T-helper 17 cell (primary cell): ENCODE results near the gene TMEM109. TPM values are rescaled to one million over a fixed set of nuclear protein-coding genes. Genes with fewer than 3 reads are reported as not detected.
A peak's percentile ranks its signal among the peaks of the same experiment; 100 is the strongest.
"Not testable (repeated sequence)": the region's sequence is repeated elsewhere in the genome, so short reads cannot be mapped to it uniquely, and the experiment has no call there.

Experiments used
- ATAC-seq: fragments of 150-1000 bp; cut with Tn5 transposase; 2 replicates; pipeline ENCODE4 v1.10.0; 2021; ENCODE audit warnings: mild to moderate bottlenecking, moderate library complexity
- DNase-seq, 3 donors: peaks; one replicate each; pipeline versions ENCODE4 v3.0.0 to v3.0.0-alpha.2; 2020 to 2021
- H3K9me3 ChIP-seq: one replicate; pipeline ENCODE4 v1.7.0; 2013; ENCODE audit warnings: low read length, mild to moderate bottlenecking; ENCODE audit not compliant: control insufficient read depth, poor library complexity, severe bottlenecking
- H3K27ac Mint-ChIP-seq: one replicate; pipeline ENCODE4 v1.8.0; 2022; ENCODE audit warnings: mild to moderate bottlenecking, moderate library complexity, mixed read lengths
- H3K27me3 Mint-ChIP-seq: one replicate; pipeline ENCODE4 v1.8.0; 2022; ENCODE audit warnings: mixed read lengths
- H3K36me3 Mint-ChIP-seq: one replicate; pipeline ENCODE4 v1.8.0; 2022; ENCODE audit warnings: low read depth, mixed read lengths
- H3K4me1 Mint-ChIP-seq: one replicate; pipeline ENCODE4 v1.8.0; 2022; ENCODE audit warnings: mild to moderate bottlenecking, mixed read lengths
- H3K4me3 Mint-ChIP-seq: one replicate; pipeline ENCODE4 v1.8.0; 2022; ENCODE audit warnings: mild to moderate bottlenecking, moderate library complexity, mixed read lengths
- total RNA-seq, 4 donors: library from RNA in 2 of 4; stranded (reverse) in 2 of 4; gene quantifications; one replicate each; pipeline ENCODE4 v1.2.3 and lab custom pipeline; 2022 to 2026

TMEM109 gene
- total RNA-seq, 2 donors from 2014 or later = 42.8 to 52.7 TPM

DNA sequence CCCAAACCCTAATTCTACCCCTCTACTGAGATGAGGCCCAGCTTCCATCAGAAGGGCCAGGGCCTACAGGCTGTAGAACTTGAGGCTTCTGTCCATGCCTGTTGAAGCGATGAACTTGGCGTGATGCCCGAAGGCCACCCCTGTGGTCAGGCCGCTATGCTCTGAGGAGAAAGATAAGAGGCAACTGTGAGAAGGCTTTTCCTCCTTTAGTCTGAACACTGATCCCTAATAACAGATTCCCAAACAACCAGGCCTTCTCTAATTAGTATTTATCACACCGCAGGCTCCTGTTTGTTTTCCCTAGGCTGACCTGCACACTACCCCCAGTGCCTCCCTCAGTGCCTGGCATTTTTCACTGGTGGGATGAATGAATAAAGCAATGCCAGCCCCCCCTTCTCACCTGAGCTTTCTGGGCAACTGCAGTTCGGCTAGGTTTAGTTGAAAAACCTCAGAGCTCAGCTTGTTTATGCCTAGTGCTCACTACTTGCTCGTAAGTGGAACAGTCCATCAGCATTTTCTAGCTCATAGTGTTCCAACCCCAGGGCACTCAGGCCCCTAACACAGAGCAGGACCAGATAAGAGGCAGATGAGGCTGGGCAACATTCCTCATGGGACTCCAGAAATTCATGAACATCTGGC is 22.7 kb upstream of the TMEM109 start:
- DNase-seq = no peak
- Mint-ChIP-seq H3K27me3 (no peaks in the 10 kb centered on the region), H3K36me3 (peaks cover 9% of the 10 kb centered on the region)

DNA sequence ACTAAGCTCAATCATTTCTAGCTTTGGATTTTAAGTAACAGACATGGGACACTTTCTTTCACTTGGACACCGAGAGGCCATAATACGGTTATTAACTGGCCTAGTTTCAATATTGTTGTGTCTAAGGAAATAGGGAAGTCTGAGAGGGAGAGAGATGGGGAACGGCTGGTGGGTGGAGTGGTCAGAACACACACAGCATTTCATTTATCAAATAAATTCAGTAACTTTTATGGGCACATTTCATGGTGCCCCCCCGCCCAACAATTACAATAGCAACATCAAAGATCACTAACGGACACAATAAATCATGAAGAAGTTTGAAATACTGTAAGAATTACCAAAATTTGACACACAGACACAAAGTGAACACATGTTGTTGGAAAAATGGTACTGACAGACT is 18.3 kb upstream of the TMEM109 start:
- Mint-ChIP-seq H3K36me3 (peaks cover 12% of the 10 kb centered on the region), H3K4me3 (no peak overlapping the region), H3K4me1 (peaks cover 8% of the 10 kb centered on the region), H3K27ac (no peak overlapping the region), H3K27me3 (no peaks in the 10 kb centered on the region)
- no peak for DNase-seq
- no peak for ATAC-seq
- no peaks in the 10 kb centered on the region for H3K9me3 ChIP-seq

More for the DNA sequence above, 22.7 kb upstream of the TMEM109 start:
- H3K4me1 Mint-ChIP-seq = peaks cover 11% of the 10 kb centered on the region
- H3K27ac Mint-ChIP-seq = no peak overlapping the region
- no peaks in the 10 kb centered on the region for H3K9me3 ChIP-seq
- no peak for ATAC-seq
- no peak overlapping the region for H3K4me3 Mint-ChIP-seq

- H3K4me3 Mint-ChIP-seq = no peak overlapping the region
- no peaks in the 10 kb centered on the region for H3K27me3 Mint-ChIP-seq
- peaks cover 12% of the 10 kb centered on the region for H3K36me3 Mint-ChIP-seq
- H3K9me3 ChIP-seq = no peaks in the 10 kb centered on the region
- peak overlapping the region; percentile 60 for H3K27ac Mint-ChIP-seq
- DNase-seq (no peak), ATAC-seq (no peak)
- peaks cover 8% of the 10 kb centered on the region for H3K4me1 Mint-ChIP-seq
These were observed 16.5 kb upstream of the TMEM109 start for GRCh38 chr11:60897496-60897895.

DNA sequence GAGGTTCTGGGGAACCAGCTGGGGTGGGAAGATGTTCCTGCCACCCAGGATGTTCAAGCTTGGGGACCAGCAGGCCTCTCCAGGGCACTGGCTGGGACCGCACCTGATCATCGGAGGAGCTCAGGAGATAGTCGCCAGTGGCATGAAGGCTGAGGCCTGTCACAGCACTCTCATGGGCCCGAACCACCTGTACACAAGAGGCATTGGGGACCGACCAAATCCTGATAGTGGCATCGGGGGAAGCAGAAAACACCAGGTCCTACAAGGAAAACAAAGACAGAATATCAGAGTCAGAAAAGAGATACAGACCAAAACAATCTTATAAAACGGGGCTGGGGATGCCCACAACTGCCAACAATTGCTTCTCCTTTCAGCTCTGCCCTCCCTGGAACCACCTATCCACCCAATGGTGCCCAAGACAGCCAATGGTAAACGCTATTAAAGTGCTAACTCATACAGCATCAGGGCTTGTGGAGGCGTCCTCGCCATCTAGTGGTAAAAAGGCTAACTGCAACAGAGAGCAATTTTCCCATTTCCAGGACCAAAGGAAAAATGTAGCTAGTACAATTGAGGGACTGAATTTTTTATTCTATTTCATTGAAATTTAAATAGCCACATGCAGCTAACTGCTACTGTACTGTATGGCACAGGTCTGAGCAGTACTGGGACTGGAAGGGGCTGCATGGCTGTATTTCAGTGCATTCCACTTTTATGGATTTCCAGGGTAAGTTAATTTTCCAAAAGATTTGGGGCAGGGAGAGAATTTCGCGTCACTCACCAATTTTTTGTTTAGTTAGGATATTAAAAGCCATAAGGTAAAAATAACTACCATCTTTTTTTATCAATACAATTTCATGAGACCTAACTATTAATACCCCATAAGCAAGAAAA is 14.7 kb upstream of the TMEM109 start:
- Mint-ChIP-seq H3K27ac (no peak overlapping the region), H3K4me3 (no peak overlapping the region), H3K36me3 (peaks cover 12% of the 10 kb centered on the region), H3K27me3 (no peaks in the 10 kb centered on the region), H3K4me1 (peaks cover 12% of the 10 kb centered on the region)
- no peak for DNase-seq
- peak; percentile 84 for ATAC-seq
- no peaks in the 10 kb centered on the region for H3K9me3 ChIP-seq

- peaks cover 11% of the 10 kb centered on the region for H3K36me3 Mint-ChIP-seq
- H3K4me3 Mint-ChIP-seq = no peak overlapping the region
- H3K27ac Mint-ChIP-seq = no peak overlapping the region
These were observed 14.0 kb upstream of the TMEM109 start for GRCh38 chr11:60899977-60900376.

GRCh38 chr11:60900673-60901404 is 13.1 kb upstream of the TMEM109 start:
- H3K36me3 Mint-ChIP-seq = peaks cover 8% of the 10 kb centered on the region
- H3K9me3 ChIP-seq = no peaks in the 10 kb centered on the region
- no peaks in the 10 kb centered on the region for H3K27me3 Mint-ChIP-seq
- ATAC-seq (no peak), DNase-seq (no peak)
- no peak overlapping the region for H3K27ac Mint-ChIP-seq
- peaks cover 20% of the 10 kb centered on the region for H3K4me1 Mint-ChIP-seq
- H3K4me3 Mint-ChIP-seq = no peak overlapping the region

More at GRCh38 chr11:60899977-60900376, 14.0 kb upstream of the TMEM109 start:
- no peak for ATAC-seq
- no peaks in the 10 kb centered on the region for H3K9me3 ChIP-seq
- DNase-seq = no peak
- H3K4me1 Mint-ChIP-seq = peaks cover 13% of the 10 kb centered on the region
- no peaks in the 10 kb centered on the region for H3K27me3 Mint-ChIP-seq

GRCh38 chr11:60902625-60903024 is 11.3 kb upstream of the TMEM109 start:
- H3K4me1 Mint-ChIP-seq = peaks cover 25% of the 10 kb centered on the region
- H3K4me3 Mint-ChIP-seq = no peak overlapping the region
- ATAC-seq = no peak
- H3K36me3 Mint-ChIP-seq = peaks cover 5% of the 10 kb centered on the region
- H3K27ac Mint-ChIP-seq = peak overlapping the region; percentile 45
- H3K9me3 ChIP-seq = no peaks in the 10 kb centered on the region
- H3K27me3 Mint-ChIP-seq = no peaks in the 10 kb centered on the region
- no peak for DNase-seq

DNA sequence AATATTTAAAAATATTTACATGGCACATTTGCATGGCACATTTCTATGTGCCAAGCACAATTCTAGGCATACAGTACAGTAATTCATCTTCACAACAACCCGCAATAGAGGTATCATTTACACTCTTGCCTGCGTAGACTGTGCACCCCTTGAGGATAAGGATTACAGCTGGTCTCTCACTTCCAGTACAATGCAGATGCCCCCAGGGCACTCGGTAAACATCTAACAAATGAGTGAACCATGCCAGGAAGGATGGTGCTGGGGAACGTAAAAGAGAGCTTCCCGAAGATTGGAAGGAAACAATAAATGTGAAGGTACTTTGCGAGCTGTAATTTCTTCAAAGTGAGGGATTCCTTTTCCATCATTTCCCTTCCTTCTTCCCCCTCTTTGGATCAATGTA is 8.9 kb upstream of the TMEM109 start:
- ATAC-seq = no peak
- no peak for DNase-seq
- Mint-ChIP-seq H3K4me1 (peaks cover 23% of the 10 kb centered on the region), H3K27me3 (no peaks in the 10 kb centered on the region), H3K36me3 (no peaks in the 10 kb centered on the region), H3K4me3 (peak overlapping the region; percentile 96), H3K27ac (peak overlapping the region; percentile 96)
- H3K9me3 ChIP-seq = no peaks in the 10 kb centered on the region

GRCh38 chr11:60905551-60906113 is 8.3 kb upstream of the TMEM109 start:
- H3K9me3 ChIP-seq = no peaks in the 10 kb centered on the region
- ATAC-seq = peak; percentile 18
- no peaks in the 10 kb centered on the region for H3K27me3 Mint-ChIP-seq
- peak overlapping the region; percentile 96 for H3K27ac Mint-ChIP-seq
- H3K4me3 Mint-ChIP-seq = peak overlapping the region; percentile 96
- peaks cover 23% of the 10 kb centered on the region for H3K4me1 Mint-ChIP-seq
- no peak for DNase-seq
- H3K36me3 Mint-ChIP-seq = no peaks in the 10 kb centered on the region

GRCh38 chr11:60906132-60906972 is 7.6 kb upstream of the TMEM109 start, which contains the start of gene PRPF19:
TSS of gene PRPF19 (minus strand) at chr11:60906585. CDS start at chr11:60906382, 203 bp downstream.
- H3K4me1 Mint-ChIP-seq = peaks cover 23% of the 10 kb centered on the region
- DNase-seq = peak; percentile 92 to 100 (median 97)
- H3K27me3 Mint-ChIP-seq = no peaks in the 10 kb centered on the region
- ATAC-seq = peak; percentile 93
- H3K9me3 ChIP-seq = no peaks in the 10 kb centered on the region
- H3K4me3 Mint-ChIP-seq = peak within 1 kb of the TSS; percentile 96
- H3K36me3 Mint-ChIP-seq = no peaks in the 10 kb centered on the region
- peak within 1 kb of the TSS; percentile 96 for H3K27ac Mint-ChIP-seq

DNA sequence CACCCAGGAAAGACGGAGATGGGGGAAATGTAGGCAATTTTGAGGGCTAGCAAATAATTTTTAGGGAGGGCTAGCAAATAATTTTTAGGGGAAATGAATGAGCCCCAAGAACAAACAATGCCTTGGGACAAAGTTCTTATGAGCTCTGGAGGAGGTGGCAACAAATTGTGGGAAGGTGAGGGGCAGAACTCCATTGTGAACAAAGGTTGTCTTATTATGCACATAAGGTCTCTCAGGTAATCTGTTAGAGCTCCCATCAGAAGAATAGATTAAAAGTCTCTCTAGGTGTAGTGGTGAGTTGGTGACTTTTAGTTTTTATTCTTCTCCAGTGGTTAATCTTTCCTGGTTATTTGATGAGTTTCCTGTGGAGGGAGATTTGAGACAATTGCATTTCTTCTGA is 5.2 kb upstream of the TMEM109 start:
- DNase-seq (no peak), ATAC-seq (no peak)
- Mint-ChIP-seq H3K4me1 (peaks cover 26% of the 10 kb centered on the region), H3K27ac (no peak overlapping the region), H3K27me3 (peaks cover 4% of the 10 kb centered on the region), H3K36me3 (no peaks in the 10 kb centered on the region), H3K4me3 (no peak overlapping the region)
- H3K9me3 ChIP-seq = no peaks in the 10 kb centered on the region

DNA sequence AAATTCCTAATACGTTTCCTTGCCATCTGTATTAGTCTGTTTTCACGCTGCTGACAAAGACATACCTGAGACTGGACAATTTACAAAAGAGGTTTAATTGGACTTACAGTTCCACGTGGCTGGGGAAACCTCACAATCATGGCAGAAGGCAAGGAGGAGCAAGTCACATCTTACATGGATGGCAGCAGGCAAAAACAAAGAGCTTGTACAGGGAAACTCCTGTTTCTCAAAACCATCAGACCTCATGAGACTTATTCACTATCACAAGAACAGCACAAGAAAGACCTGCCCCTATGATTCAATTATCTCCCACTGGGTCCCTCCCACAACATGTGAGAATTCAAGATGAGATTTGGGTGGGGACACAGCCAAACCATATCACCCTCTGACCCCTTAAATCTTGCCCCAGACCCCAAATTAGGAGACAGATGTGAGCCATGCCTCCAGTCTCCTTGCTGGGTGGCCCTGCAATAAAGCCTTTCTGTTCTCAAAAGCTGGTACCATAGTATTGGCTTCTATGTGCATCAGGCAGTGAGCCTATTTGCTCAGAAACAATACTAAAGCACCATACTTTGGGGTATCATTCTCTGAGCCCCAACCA is 4.2 kb upstream of the TMEM109 start:
- not testable (repeated sequence) for H3K4me3 Mint-ChIP-seq, H3K27ac Mint-ChIP-seq, ATAC-seq, H3K27me3 Mint-ChIP-seq, DNase-seq, H3K36me3 Mint-ChIP-seq, H3K9me3 ChIP-seq
- peaks cover 23% of the 10 kb centered on the region for H3K4me1 Mint-ChIP-seq
